Cardiac fibroblast (primary cell): ENCODE data around the gene ZNF385B.

Source experiments
- DNase-seq, 2 donors: peaks; one replicate each; pipeline versions ENCODE4 v3.0.0 to v3.0.0-alpha.2; 2010; ENCODE audit warnings: low read depth in 2 of 2
- H3K4me3 ChIP-seq, 2 donors: replicated peaks in 1 of 2; 1 replicate in 1 of 2; 2 replicates in 1 of 2; pipeline ENCODE4 v1.5.1; 2011; ENCODE audit warnings: low read depth in 2 of 2, low read length in 2 of 2, mild to moderate bottlenecking in 2 of 2, moderate library complexity in 1 of 2
- TF ChIP-seq, protein P1 (sequence below): IDR thresholded peaks from one replicate; pipeline ENCODE4 v1.5.1; 2011; ENCODE audit warnings: low read depth, mild to moderate bottlenecking, low read length, inconsistent platforms

ZNF385B gene

DNA sequence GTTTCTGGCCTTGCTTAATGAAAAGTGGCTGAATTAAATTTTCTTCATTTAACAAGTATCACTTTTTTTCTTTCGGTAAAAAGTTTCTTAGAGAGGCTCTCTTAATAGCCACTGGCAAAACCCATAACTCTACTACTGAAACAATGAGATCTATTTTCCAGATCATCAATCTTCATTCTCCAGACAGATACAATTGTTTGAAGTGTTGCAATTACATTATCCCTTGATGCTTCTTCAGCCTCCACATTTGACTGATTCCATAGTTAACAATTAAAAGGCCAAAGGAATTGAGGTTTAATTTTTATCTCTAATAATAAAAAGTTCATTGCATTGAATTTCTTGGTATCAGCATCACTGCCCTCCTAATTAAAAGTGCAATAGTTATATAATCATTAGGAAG, 176.3 kb downstream of the ZNF385B start:
- DNase-seq, result no peak
- TF ChIP-seq, protein P1, sequence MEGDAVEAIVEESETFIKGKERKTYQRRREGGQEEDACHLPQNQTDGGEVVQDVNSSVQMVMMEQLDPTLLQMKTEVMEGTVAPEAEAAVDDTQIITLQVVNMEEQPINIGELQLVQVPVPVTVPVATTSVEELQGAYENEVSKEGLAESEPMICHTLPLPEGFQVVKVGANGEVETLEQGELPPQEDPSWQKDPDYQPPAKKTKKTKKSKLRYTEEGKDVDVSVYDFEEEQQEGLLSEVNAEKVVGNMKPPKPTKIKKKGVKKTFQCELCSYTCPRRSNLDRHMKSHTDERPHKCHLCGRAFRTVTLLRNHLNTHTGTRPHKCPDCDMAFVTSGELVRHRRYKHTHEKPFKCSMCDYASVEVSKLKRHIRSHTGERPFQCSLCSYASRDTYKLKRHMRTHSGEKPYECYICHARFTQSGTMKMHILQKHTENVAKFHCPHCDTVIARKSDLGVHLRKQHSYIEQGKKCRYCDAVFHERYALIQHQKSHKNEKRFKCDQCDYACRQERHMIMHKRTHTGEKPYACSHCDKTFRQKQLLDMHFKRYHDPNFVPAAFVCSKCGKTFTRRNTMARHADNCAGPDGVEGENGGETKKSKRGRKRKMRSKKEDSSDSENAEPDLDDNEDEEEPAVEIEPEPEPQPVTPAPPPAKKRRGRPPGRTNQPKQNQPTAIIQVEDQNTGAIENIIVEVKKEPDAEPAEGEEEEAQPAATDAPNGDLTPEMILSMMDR, result no peak
- H3K4me3 ChIP-seq, result no peak overlapping the region

GRCh38 chr2:179682756-179683155, 178.7 kb downstream of the ZNF385B start:
- H3K4me3 ChIP-seq, result no peak overlapping the region
- TF ChIP-seq, protein P1, result no peak
- no peak for DNase-seq

DNA sequence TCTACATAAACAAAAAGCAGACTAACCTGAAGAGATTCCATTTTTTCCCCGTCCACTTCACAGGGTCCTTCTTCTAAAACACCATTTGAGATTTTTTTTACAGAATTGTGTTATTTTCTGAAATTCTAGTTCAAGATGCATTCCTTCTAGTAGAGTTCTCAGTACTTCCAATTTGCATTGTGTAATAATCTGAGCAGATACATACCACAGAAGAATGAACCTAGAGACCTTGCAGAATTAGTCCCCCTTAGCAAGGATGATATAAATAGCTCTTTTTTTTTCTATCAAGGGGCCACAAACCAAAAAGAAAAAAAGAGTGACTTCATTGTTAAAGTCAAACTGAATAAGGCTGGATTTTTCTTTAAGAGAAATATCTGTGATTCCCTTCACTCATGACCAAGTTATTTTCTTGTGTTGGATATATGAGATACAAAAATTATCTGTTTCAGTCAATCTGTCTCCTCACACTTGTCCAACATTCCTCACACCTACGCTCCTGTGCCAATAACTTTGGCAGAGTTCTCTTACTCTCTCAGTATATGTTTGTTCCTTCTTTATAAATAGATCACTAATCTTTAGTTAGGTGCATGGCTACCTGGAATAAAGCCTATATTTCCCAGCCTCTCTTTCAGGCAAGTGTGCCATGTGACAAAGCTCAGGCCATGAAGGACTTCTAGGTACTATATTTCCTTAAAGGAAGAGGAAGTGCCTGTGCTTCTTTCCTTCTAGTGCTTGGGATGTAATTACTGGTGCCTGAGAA, 183.5 kb downstream of the ZNF385B start:
- TF ChIP-seq, protein P1, result no peak
- H3K4me3 ChIP-seq, result no peak overlapping the region
- DNase-seq, result no peak

DNA sequence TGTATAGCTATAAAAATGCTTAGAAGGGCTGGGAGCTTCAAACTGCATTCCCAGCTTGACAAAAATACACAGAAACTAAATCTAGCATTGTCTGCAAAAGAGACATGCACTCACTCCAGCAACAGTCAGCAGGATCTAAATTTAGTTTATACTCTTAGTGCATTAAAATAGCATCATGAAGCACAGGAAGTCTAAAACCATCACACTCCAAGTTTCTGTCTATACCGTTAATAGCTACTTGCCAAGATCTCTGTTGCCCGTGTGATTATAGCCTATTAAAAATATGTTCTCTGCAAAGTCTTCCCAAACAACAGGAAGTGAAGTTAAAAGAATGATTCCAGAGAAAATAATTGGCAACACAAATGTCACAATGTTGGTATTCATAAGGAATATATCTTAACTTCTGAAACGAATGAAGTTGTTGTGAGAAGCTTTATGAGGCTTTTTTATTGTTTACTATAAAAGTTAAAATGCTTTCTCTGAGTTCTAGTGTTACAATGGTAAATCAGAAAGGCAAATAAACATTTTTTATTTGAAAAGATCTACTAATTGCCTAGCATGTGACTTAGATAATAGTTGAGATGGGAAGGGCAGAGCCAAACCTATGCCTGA, 184.2 kb downstream of the ZNF385B start:
- DNase-seq, result peak in 1 of 2 donors; percentile 11
- TF ChIP-seq, protein P1, result no peak

GRCh38 chr2:179675435-179675834, 186.0 kb downstream of the ZNF385B start:
- H3K4me3 ChIP-seq, result no peak overlapping the region
- no peak for DNase-seq
- TF ChIP-seq, protein P1, result no peak

More for the DNA sequence above, 184.2 kb downstream of the ZNF385B start:
- no peak overlapping the region for H3K4me3 ChIP-seq

DNA sequence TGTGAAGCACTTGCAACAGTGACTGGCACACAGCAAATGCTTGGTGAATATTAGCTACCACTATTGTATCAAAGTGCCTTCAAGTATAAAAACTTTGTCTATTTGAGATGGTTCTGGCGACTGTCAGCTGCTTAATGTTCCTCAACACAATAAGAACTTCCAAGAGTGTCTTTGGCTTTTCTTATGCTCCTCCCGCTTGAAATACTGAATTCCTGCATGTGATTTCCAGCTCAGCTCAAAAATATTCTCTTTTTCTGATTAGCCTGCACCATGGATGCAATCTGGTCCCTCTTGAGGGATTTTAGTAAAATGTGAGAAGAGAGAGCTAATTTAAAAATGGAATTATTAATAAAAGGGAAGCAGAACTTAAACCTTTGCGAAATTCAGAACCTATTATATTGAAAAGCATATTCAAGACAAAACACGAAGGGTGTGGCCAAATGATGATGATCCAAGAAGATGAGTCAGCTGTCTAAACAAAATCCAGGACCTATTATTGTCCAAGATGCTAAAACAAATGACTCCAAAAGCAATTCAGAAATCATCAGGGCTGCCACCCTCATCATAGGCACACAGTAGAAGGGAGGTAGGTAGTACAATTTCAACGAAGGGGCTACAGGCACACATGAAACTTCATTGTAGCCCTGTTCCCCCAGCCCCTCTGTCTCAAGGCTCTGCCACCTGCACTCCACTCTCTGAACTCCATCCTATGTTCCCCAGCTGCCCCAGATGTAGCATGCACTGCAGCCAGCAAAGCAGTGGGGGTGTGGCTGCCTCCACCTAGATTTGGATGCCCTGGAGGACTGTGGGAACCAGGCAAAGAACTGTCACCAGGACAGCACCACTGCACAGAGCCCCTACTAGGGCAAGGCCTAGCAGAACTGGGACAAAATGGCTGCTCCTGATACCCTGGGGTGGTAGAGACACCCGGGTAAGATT, 190.1 kb downstream of the ZNF385B start:
- DNase-seq, result peak in 1 of 2 donors; percentile 18
- TF ChIP-seq, protein P1, result no peak
- no peak overlapping the region for H3K4me3 ChIP-seq
